ENCODE data around the gene PRUNE2. TPM values are rescaled to one million over a fixed set of nuclear protein-coding genes. Genes with fewer than 3 reads are reported as not detected.
"Not testable (repeated sequence)": the region's sequence is repeated elsewhere in the genome, so short reads cannot be mapped to it uniquely, and the experiment has no call there.

PRUNE2 gene
- total RNA-seq, 6 donors from 2014 or later: 5.6 to 20.4 (median 8.8) TPM

GRCh38 chr9:76598981-76599380, 306.9 kb downstream of the PRUNE2 start:
- Histone ChIP-seq H3K4me3 (no peak overlapping the region), H3K9me3 (no peaks in the 10 kb centered on the region), H3K4me1 (no peaks in the 10 kb centered on the region), H3K27me3 (no peaks in the 10 kb centered on the region), H3K27ac (no peak overlapping the region), H3K36me3 (no peaks in the 10 kb centered on the region)
- DNase-seq (no peak), ATAC-seq (ENCODE audit: low FRiP score in 2 of 2) (no peak)
- no peak for TF ChIP-seq CTCF (IDR thresholded peaks at IDR 0.05)
- TF ChIP-seq EP300 (IDR thresholded peaks at IDR 0.05): no peak
- no peak for TF ChIP-seq POLR2AphosphoS5 (IDR thresholded peaks at IDR 0.05)
- TF ChIP-seq POLR2A (IDR thresholded peaks at IDR 0.05): no peak
- 69 to 73% methylated on average over 4 of the region's 4 CpGs for WGBS, 2 donors

- no peaks in the 10 kb centered on the region for H3K4me1 ChIP-seq
- no peak overlapping the region for H3K4me3 ChIP-seq
- ATAC-seq (ENCODE audit: low FRiP score in 2 of 2) (peak; percentile 49 to 85), DNase-seq (no peak)
- WGBS, 2 donors: 50 to 65% methylated on average over 3 of the region's 3 CpGs
- H3K27me3 ChIP-seq: no peaks in the 10 kb centered on the region
- TF ChIP-seq POLR2A (IDR thresholded peaks at IDR 0.05) (no peak), CTCF (IDR thresholded peaks at IDR 0.05) (no peak), POLR2AphosphoS5 (IDR thresholded peaks at IDR 0.05) (no peak), EP300 (IDR thresholded peaks at IDR 0.05) (no peak)
- H3K9me3 ChIP-seq: no peaks in the 10 kb centered on the region
- H3K36me3 ChIP-seq: no peaks in the 10 kb centered on the region
- H3K27ac ChIP-seq: no peak overlapping the region
Observed at GRCh38 chr9:76595645-76596044, 310.3 kb downstream of the PRUNE2 start.

GRCh38 chr9:76594764-76595424, 311.0 kb downstream of the PRUNE2 start:
- WGBS, 2 donors: 58 to 59% methylated on average over 4 of the region's 4 CpGs
- TF ChIP-seq CTCF (IDR thresholded peaks at IDR 0.05) (no peak), POLR2AphosphoS5 (IDR thresholded peaks at IDR 0.05) (no peak), EP300 (IDR thresholded peaks at IDR 0.05) (no peak), POLR2A (IDR thresholded peaks at IDR 0.05) (no peak)
- H3K36me3 ChIP-seq: no peaks in the 10 kb centered on the region
- ATAC-seq (ENCODE audit: low FRiP score in 2 of 2) (no peak), DNase-seq (no peak)
- no peaks in the 10 kb centered on the region for H3K9me3 ChIP-seq
- no peak overlapping the region for H3K27ac ChIP-seq
- no peaks in the 10 kb centered on the region for H3K4me1 ChIP-seq
- H3K4me3 ChIP-seq: no peak overlapping the region
- H3K27me3 ChIP-seq: no peaks in the 10 kb centered on the region

- H3K9me3 ChIP-seq; ATAC-seq (ENCODE audit: low FRiP score in 2 of 2); H3K27me3 ChIP-seq; H3K27ac ChIP-seq; H3K36me3 ChIP-seq; DNase-seq; H3K4me3 ChIP-seq; H3K4me1 ChIP-seq: not testable (repeated sequence)
- WGBS, 2 donors: 47 to 70% methylated on average over 4 of the region's 4 CpGs
Observed at GRCh38 chr9:76593961-76594735, 311.8 kb downstream of the PRUNE2 start.

GRCh38 chr9:76592974-76593347, 313.0 kb downstream of the PRUNE2 start:
- Histone ChIP-seq H3K27me3 (no peaks in the 10 kb centered on the region), H3K36me3 (no peaks in the 10 kb centered on the region), H3K4me1 (no peaks in the 10 kb centered on the region), H3K9me3 (no peaks in the 10 kb centered on the region), H3K27ac (no peak overlapping the region), H3K4me3 (no peak overlapping the region)
- DNase-seq (no peak), ATAC-seq (ENCODE audit: low FRiP score in 2 of 2) (no peak)
- no peak for TF ChIP-seq POLR2A (IDR thresholded peaks at IDR 0.05)
- TF ChIP-seq CTCF (IDR thresholded peaks at IDR 0.05): no peak
- TF ChIP-seq EP300 (IDR thresholded peaks at IDR 0.05): no peak
- TF ChIP-seq POLR2AphosphoS5 (IDR thresholded peaks at IDR 0.05): no peak
- WGBS, 2 donors: 37 to 49% methylated on average over 2 of the region's 2 CpGs

Data from upper lobe of left lung (tissue), 6 donors.